ENCODE data around the gene RAB24.

Gene RAB24

DNA sequence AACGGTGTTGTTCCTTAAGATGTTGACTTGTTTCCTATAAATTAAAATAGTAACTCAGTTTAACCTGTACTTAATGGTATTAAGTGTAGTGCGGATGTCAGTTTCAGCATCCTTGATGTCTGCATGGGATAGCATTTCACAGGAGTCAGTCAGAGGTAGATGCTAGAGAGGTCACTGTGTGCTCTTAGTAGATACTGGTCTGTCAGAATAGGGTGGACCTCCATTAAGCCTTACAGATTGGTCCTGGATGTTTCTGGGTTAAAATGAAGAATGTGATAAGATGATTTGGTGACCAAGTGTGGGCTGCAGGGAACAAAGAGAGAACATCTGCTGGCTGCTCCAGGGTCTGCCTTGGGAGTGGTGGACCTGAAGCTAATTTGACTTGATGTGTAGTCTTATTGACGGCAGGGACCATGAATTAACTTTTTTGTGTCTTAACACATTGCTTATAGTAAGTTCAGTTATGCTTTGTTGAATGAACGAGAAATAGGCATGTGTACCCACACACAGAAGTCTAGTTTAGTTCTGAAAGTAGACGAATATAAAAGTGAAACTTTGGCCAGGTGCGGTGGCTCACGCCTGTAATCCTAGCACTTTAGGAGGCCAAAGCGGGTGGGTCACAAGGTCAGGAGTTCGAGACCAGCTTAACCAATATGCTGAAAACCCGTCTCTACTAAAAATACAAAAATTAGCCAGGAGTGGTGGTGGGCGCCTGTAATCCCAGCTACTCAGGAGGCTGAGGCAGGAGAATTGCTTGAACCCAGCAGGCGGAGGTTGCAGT lies 12.5 kb downstream of the RAB24 start:
- Histone ChIP-seq H3K4me3 (no peak overlapping the region), H3K4me2 (no peak overlapping the region), H3K36me3 (peaks cover 88 to 99% (median 95%) of the 10 kb centered on the region in 11 experiments), H3K4me1 (peaks cover 15 to 22% (median 19%) of the 10 kb centered on the region in 10 experiments), H3K27me3 (no peaks in the 10 kb centered on the region), H3K27ac (no peak overlapping the region), H3K9me3 (replicated peaks in 1 of 11) (no peaks in the 10 kb centered on the region), H4K20me1 (peaks cover 0 to 11% (median 0%) of the 10 kb centered on the region in 11 experiments; a peak in 3 of 22 replicates), H3K9ac (no peak overlapping the region)
- TF ChIP-seq Cebpa-rat (IDR thresholded peaks at IDR 0.05) = no peak

DNA sequence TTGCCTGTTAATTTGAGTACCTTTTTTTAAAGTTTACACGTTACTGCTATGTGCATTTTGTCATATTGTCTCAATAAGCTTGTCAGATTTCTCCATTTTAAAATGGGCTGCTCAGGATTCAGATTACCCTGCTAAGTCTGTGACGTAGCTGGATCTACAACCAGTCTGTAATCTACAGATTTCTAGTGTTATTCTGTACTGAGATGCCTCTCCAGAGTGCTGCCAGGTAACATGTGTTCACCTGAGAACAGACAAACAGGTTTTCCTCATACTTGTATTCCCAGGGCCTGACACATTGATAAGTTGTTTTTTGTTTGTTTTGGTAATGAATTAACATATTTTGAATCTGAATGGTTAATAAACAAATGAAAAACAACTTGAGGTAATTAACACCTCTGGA lies 15.3 kb downstream of the RAB24 start:
- Histone ChIP-seq H3K36me3 (peaks cover 92 to 100% (median 98%) of the 10 kb centered on the region in 11 experiments), H3K4me3 (no peak overlapping the region), H3K4me1 (no peaks in the 10 kb centered on the region; a peak in 1 of 20 replicates), H3K9me3 (replicated peaks in 1 of 11) (no peaks in the 10 kb centered on the region), H4K20me1 (no peaks in the 10 kb centered on the region), H3K27ac (no peak overlapping the region), H3K27me3 (no peaks in the 10 kb centered on the region), H3K4me2 (no peak overlapping the region), H3K9ac (no peak overlapping the region)
- no peak for TF ChIP-seq Cebpa-rat (IDR thresholded peaks at IDR 0.05)

DNA sequence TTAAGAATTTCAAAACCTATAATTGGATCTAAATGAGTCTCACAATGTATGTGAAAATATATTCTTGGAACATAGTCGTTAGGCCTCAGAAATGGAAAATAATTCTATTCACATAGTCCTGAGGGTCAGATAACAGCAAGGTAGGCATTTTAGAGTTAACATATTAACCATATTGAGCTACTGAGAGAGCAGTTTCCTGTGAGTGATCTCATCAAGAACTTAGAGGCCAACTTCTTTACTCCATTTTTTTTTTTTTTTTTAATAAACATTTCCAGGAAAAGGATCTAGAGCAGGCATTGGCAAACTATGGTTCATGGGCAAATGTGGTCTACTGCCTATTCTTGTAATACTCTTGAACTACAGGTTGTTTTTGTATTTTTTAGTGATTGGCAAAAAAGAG lies 26.6 kb downstream of the RAB24 start:
- H3K27me3 ChIP-seq = no peaks in the 10 kb centered on the region
- H3K4me2 ChIP-seq = no peak overlapping the region
- H3K4me3 ChIP-seq = no peak overlapping the region
- peaks cover 82 to 98% (median 95%) of the 10 kb centered on the region in 11 experiments for H3K36me3 ChIP-seq
- no peaks in the 10 kb centered on the region for H3K9me3 ChIP-seq (replicated peaks in 1 of 11)
- no peak for TF ChIP-seq Cebpa-rat (IDR thresholded peaks at IDR 0.05)
- H4K20me1 ChIP-seq = peaks cover 0 to 5% (median 0%) of the 10 kb centered on the region in 11 experiments; a peak in 2 of 22 replicates
- H3K27ac ChIP-seq = no peak overlapping the region
- no peaks in the 10 kb centered on the region for H3K4me1 ChIP-seq
- no peak overlapping the region for H3K9ac ChIP-seq

DNA sequence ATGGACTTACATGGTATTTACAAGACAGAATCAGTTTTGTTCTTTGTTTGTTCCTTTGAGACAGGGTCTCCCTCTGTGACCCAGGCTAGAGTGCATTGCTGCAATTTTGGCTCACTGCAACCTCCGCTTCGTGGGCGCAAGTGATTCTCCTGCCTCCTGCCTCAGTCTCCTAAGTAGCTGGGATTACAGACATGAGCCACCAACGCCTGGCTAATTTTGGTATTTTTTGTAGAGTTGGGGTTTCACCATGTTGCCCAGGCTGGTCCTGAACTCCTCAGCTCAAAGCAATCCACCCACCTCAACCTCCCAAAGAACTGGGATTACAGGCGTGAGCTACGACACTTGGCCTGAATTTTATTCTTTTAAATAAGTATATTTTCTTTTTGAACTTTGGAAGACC lies 27.6 kb downstream of the RAB24 start:
- Histone ChIP-seq H3K27me3 (no peaks in the 10 kb centered on the region), H3K4me1 (no peaks in the 10 kb centered on the region), H3K36me3 (peaks cover 82 to 98% (median 94%) of the 10 kb centered on the region in 11 experiments), H3K9ac (no peak overlapping the region), H3K4me2 (no peak overlapping the region), H3K4me3 (no peak overlapping the region), H3K27ac (no peak overlapping the region), H4K20me1 (peaks cover 0 to 5% (median 0%) of the 10 kb centered on the region in 11 experiments; a peak in 2 of 22 replicates), H3K9me3 (replicated peaks in 1 of 11) (no peaks in the 10 kb centered on the region)
- no peak for TF ChIP-seq Cebpa-rat (IDR thresholded peaks at IDR 0.05)

DNA sequence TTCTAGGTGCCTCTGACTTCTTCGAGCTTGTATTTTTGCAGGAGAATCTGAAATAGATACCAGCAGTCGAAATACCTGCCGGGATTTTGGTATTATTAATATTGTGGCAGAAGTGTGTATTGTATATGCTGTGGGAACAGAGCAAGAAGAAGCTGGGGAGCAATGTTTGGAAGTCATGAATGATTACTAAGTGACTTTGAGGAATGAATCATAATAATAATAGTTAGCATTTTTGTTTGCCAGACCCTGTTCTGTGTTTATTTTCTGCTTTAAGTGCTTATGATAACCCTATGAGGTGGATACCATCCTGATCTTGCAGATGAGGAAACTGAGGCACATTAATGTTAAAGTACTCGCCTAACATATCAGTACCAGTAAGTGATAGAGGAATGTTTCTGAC lies 32.4 kb downstream of the RAB24 start:
- H3K27ac ChIP-seq = no peak overlapping the region

DNA sequence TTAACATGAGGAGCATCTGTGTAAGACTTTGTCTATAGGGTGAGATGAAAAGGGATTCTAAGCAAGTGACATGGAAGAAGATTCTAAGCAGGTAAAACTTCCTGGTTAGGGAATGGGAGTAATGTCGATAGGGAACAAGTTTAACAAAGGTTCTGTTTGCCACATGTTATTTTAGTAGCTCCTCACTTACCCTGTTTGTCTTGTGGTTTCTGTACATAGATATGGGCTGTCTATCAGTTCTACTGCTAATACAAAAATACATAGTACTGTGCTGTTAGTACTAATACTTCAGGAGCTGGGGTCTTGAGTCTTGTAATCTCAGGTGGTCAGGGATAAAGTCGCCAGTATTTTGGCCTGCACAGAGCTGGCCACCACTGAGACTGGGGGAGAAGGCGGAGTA lies 32.9 kb downstream of the RAB24 start:
- Histone ChIP-seq H4K20me1 (no peaks in the 10 kb centered on the region), H3K27me3 (no peaks in the 10 kb centered on the region), H3K4me1 (no peaks in the 10 kb centered on the region), H3K9me3 (replicated peaks in 1 of 11) (no peaks in the 10 kb centered on the region), H3K9ac (no peak overlapping the region), H3K4me2 (no peak overlapping the region), H3K27ac (no peak overlapping the region), H3K4me3 (no peak overlapping the region), H3K36me3 (peaks cover 87 to 99% (median 96%) of the 10 kb centered on the region in 11 experiments)
- no peak for TF ChIP-seq Cebpa-rat (IDR thresholded peaks at IDR 0.05)

More for the DNA sequence above, 32.4 kb downstream of the RAB24 start:
- no peak overlapping the region for H3K4me2 ChIP-seq
- no peaks in the 10 kb centered on the region for H3K4me1 ChIP-seq
- no peaks in the 10 kb centered on the region for H3K27me3 ChIP-seq
- peaks cover 87 to 99% (median 96%) of the 10 kb centered on the region in 11 experiments for H3K36me3 ChIP-seq
- H3K9ac ChIP-seq = no peak overlapping the region
- H4K20me1 ChIP-seq = no peaks in the 10 kb centered on the region
- no peak overlapping the region for H3K4me3 ChIP-seq
- no peaks in the 10 kb centered on the region for H3K9me3 ChIP-seq (replicated peaks in 1 of 11)
- TF ChIP-seq Cebpa-rat (IDR thresholded peaks at IDR 0.05) = no peak

DNA sequence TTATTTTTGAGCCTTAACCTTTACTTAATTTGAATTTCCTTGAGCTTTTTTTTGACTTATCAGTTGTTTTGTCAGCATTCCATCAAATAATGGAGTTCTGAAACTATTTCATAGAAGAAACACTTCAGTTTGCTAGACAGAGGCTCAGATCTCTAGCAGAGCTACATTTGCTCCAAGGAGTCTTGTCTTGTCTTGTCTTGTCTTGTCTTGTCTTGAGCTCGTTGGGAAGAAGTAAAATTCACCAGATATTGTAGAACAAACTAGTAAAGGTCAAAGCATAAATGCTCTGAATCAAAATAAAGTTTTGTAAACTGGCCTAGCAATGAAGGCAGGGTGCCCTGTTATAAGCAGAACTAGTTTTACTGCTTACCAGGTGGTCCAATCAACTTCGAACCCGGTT lies 33.5 kb downstream of the RAB24 start:
- H3K9ac ChIP-seq = no peak overlapping the region
- no peaks in the 10 kb centered on the region for H3K9me3 ChIP-seq (replicated peaks in 1 of 11)
- H3K4me1 ChIP-seq = no peaks in the 10 kb centered on the region
- no peak overlapping the region for H3K4me3 ChIP-seq
- peaks cover 85 to 99% (median 96%) of the 10 kb centered on the region in 11 experiments for H3K36me3 ChIP-seq
- no peaks in the 10 kb centered on the region for H4K20me1 ChIP-seq
- no peaks in the 10 kb centered on the region for H3K27me3 ChIP-seq
- H3K4me2 ChIP-seq = no peak overlapping the region
- H3K27ac ChIP-seq = no peak overlapping the region
- TF ChIP-seq Cebpa-rat (IDR thresholded peaks at IDR 0.05) = no peak

DNA sequence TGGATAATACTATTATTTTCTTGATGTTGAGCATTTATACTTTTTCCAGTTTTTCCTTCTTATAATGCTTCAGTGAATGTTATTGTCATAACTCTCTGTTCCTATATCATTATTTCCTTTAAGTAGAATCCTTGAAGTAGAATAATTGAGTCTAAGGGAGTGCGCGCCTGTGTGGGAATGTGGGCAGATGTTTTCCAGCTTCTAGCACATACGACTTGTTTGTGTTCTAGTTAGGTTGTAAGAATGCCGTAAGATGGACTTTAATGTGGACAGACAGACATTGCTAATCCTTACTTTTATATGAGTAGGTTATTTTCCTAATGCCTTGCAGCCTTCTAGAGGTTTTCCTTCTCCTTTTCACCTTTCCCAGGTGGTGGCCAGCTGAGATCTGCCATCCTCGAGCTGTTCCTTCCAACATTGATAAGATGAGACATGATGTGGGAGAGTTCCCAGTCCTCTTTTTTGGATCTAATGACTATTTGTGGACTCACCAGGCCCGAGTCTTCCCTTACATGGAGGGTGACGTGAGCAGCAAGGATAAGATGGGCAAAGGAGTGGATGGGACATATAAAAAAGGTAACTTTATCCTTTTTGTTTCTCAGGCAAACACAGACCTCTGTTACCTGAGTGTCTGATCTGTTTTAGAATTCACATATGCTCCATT lies 34.2 kb downstream of the RAB24 start:
- no peak for TF ChIP-seq Cebpa-rat (IDR thresholded peaks at IDR 0.05)
- Histone ChIP-seq H3K4me2 (no peak overlapping the region), H3K4me3 (no peak overlapping the region), H3K27ac (no peak overlapping the region), H3K4me1 (no peaks in the 10 kb centered on the region), H4K20me1 (no peaks in the 10 kb centered on the region), H3K27me3 (no peaks in the 10 kb centered on the region), H3K9ac (no peak overlapping the region), H3K36me3 (peaks cover 86 to 99% (median 96%) of the 10 kb centered on the region in 11 experiments), H3K9me3 (replicated peaks in 1 of 11) (no peaks in the 10 kb centered on the region)

DNA sequence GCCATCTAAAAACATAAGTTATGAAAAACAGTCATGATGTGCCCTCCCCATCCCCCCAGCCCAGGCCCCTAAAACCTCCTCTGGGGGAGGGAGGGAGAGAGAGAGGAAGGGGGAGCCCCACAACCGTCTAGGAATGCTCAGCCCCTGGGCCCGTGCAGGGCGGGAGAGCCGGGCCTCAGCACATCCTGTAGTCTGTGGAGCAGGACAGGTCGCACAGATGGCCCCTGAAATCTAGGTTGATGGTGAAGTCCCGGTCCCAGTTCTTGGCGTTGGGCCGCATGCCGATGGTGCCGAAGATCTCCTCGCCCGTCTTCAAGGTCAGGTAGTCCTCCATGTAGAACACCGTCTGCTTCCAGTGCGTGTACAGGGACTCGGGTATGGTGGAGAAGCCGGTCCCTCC lies 38.1 kb downstream of the RAB24 start:
- Histone ChIP-seq H3K4me2 (no peak overlapping the region), H3K4me3 (no peak overlapping the region), H3K27me3 (no peaks in the 10 kb centered on the region), H3K4me1 (no peaks in the 10 kb centered on the region), H4K20me1 (no peaks in the 10 kb centered on the region), H3K9ac (no peak overlapping the region), H3K27ac (no peak overlapping the region), H3K36me3 (peaks cover 94 to 100% (median 98%) of the 10 kb centered on the region in 11 experiments), H3K9me3 (replicated peaks in 1 of 11) (no peaks in the 10 kb centered on the region)
- TF ChIP-seq Cebpa-rat (IDR thresholded peaks at IDR 0.05) = no peak
